ENCODE measurements around the gene HIF1A. TPM values are rescaled to one million over a fixed set of nuclear protein-coding genes. Genes with fewer than 3 reads are reported as not detected.

The HIF1A gene
- total and polyA plus RNA-seq, 2 experiments from 2014 or later, result 113 to 242 TPM

GRCh38 chr14:61756135-61756534, 60.8 kb downstream of the HIF1A start (continued):
- TF ChIP-seq ZNF462 (CRISPR knock-in tag; IDR thresholded peaks at IDR 0.05) (no peak), NANOG (IDR thresholded peaks at IDR 0.05; ENCODE audit: borderline replicate concordance) (no peak), EZH2 (IDR thresholded peaks at IDR 0.05; ENCODE audit: low read depth, unreplicated experiment) (no peak), ZNF331 (CRISPR knock-in tag; IDR thresholded peaks at IDR 0.05; ENCODE audit: low read depth) (no peak), ZNF114 (CRISPR knock-in tag; IDR thresholded peaks at IDR 0.05) (no peak), ETS1 (IDR thresholded peaks at IDR 0.05) (no peak), CREB1 (CRISPR knock-in tag; IDR thresholded peaks at IDR 0.05; ENCODE audit: low read depth) (no peak)

GRCh38 chr14:61759878-61760277, 64.6 kb downstream of the HIF1A start:
- Histone ChIP-seq H3F3A (replicated peaks; ENCODE audit: low read depth) (no peaks in the 10 kb centered on the region), H3K4me3 (no peak overlapping the region), H4K20me1 (replicated peaks; ENCODE audit: insufficient read depth) (no peaks in the 10 kb centered on the region), H3K4me1 (ENCODE audit: insufficient read depth) (peaks cover 11% of the 10 kb centered on the region), H3K79me2 (replicated peaks; ENCODE audit: insufficient read depth) (peaks cover 24% of the 10 kb centered on the region), H3K4me2 (no peak overlapping the region), H3K9me2 (ENCODE audit: insufficient read depth) (peaks cover 6% of the 10 kb centered on the region; the same call in 1 of the 2 replicates), H3K27ac (ENCODE audit: low read depth) (no peak overlapping the region), H3K36me3 (ENCODE audit: insufficient read depth) (no peaks in the 10 kb centered on the region), H3K27me3 (ENCODE audit: insufficient read depth) (no peaks in the 10 kb centered on the region), H2AFZ (no peak overlapping the region)
- Mint-ChIP-seq H3K4me3 (no peak overlapping the region), H3K27me3 (ENCODE audit: insufficient read depth, low read depth, poor library complexity) (peaks cover 16% of the 10 kb centered on the region), H3K4me1 (peaks cover 28% of the 10 kb centered on the region), H3K36me3 (ENCODE audit: low read depth) (peaks cover 6% of the 10 kb centered on the region; the same call in 2 of the 3 replicates), H3K27ac (no peak overlapping the region), H3K9me3 (peaks cover 3% of the 10 kb centered on the region; the same call in 1 of the 3 replicates)
- ATAC-seq (no peak), DNase-seq (ENCODE audit: low spot score) (no peak)
- TF ChIP-seq ETS1 (IDR thresholded peaks at IDR 0.05) (no peak), REST (IDR thresholded peaks at IDR 0.05; ENCODE audit: unreplicated experiment) (no peak), CREB1 (CRISPR knock-in tag; IDR thresholded peaks at IDR 0.05; ENCODE audit: low read depth) (no peak), POLR2AphosphoS5 (IDR thresholded peaks at IDR 0.05; ENCODE audit: low read depth) (no peak), EZH2phosphoT487 (IDR thresholded peaks at IDR 0.05; ENCODE audit: unreplicated experiment) (no peak), EZH2 (IDR thresholded peaks at IDR 0.05; ENCODE audit: low read depth, unreplicated experiment) (no peak)
